ENCODE results near the gene SMIM38. TPM values are rescaled to one million over a fixed set of nuclear protein-coding genes. Genes with fewer than 3 reads are reported as not detected.

The SMIM38 gene
- total RNA-seq, 1 donor from 2014 or later = 0.26 TPM

DNA sequence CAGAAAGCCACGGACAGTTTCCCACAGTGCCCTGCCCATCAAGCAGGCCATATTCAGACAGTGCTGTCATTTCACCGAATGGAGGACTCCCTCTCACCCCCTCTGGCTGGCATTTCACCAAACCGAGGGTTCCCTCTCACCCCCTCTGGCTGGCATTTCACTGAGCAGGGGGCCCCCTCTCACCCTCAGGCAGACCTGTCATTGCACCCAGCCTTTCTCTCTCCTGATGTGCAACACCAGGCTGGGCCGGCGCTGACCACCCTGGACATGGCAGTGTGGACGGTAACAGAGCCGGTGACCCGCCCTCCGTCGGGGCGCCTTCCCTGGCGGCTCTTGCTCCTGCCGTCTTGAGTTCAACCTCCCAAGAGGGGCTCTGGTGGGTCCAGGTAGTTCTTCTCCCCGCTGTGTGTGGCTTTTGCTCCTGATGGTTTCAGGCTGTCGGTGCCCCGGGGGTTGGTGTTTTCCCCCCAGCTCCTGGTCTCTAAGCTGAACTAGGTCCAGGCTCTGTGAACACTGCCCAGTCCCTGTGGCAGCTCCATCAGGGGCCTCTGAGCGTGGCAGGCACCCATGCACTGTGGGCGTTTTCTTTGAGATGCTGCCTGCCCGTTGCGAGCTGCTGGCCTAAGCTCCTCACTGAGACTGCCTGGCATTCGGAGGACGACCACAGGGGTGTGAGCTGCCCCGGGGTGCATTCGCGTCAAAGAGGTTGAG lies 46.9 kb downstream of the SMIM38 start:
- no peak for TF ChIP-seq CTCF (IDR thresholded peaks at IDR 0.05; ENCODE audit: insufficient read depth, low read length, severe bottlenecking)
- DNase-seq (ENCODE audit: low read depth) = no peak
- FAIRE-seq = no peak
- Histone ChIP-seq H3K4me3 (ENCODE audit: low read depth, low read length) (no peak overlapping the region), H3K36me3 (ENCODE audit: control insufficient read depth, insufficient read depth, low read length) (no peaks in the 10 kb centered on the region), H3K27me3 (ENCODE audit: control insufficient read depth, insufficient read depth, low read length) (peaks cover 3% of the 10 kb centered on the region)

- Histone ChIP-seq H3K4me3 (ENCODE audit: low read depth, low read length) (no peak overlapping the region), H3K27me3 (ENCODE audit: control insufficient read depth, insufficient read depth, low read length) (peaks cover 2% of the 10 kb centered on the region), H3K36me3 (ENCODE audit: control insufficient read depth, insufficient read depth, low read length) (no peaks in the 10 kb centered on the region)
- DNase-seq (ENCODE audit: low read depth) (no peak), FAIRE-seq (no peak)
- no peak for TF ChIP-seq CTCF (IDR thresholded peaks at IDR 0.05; ENCODE audit: insufficient read depth, low read length, severe bottlenecking)
Observed at GRCh38 chr11:69203381-69203780, 47.6 kb downstream of the SMIM38 start.

GRCh38 chr11:69203901-69204245 lies 48.1 kb downstream of the SMIM38 start:
- peaks cover 2% of the 10 kb centered on the region for H3K27me3 ChIP-seq (ENCODE audit: control insufficient read depth, insufficient read depth, low read length)
- no peak for TF ChIP-seq CTCF (IDR thresholded peaks at IDR 0.05; ENCODE audit: insufficient read depth, low read length, severe bottlenecking)
- FAIRE-seq = no peak
- H3K36me3 ChIP-seq (ENCODE audit: control insufficient read depth, insufficient read depth, low read length) = no peaks in the 10 kb centered on the region
- DNase-seq (ENCODE audit: low read depth) = no peak
- no peak overlapping the region for H3K4me3 ChIP-seq (ENCODE audit: low read depth, low read length)

- no peak for FAIRE-seq
- no peak overlapping the region for H3K4me3 ChIP-seq (ENCODE audit: low read depth, low read length)
- no peaks in the 10 kb centered on the region for H3K36me3 ChIP-seq (ENCODE audit: control insufficient read depth, insufficient read depth, low read length)
- DNase-seq (ENCODE audit: low read depth) = no peak
- TF ChIP-seq CTCF (IDR thresholded peaks at IDR 0.05; ENCODE audit: insufficient read depth, low read length, severe bottlenecking) = no peak
- H3K27me3 ChIP-seq (ENCODE audit: control insufficient read depth, insufficient read depth, low read length) = peaks cover 2% of the 10 kb centered on the region
Observed at GRCh38 chr11:69204246-69204940, 48.7 kb downstream of the SMIM38 start.

- H3K36me3 ChIP-seq (ENCODE audit: control insufficient read depth, insufficient read depth, low read length) = no peaks in the 10 kb centered on the region
- TF ChIP-seq CTCF (IDR thresholded peaks at IDR 0.05; ENCODE audit: insufficient read depth, low read length, severe bottlenecking) = no peak
- FAIRE-seq = no peak
- peaks cover 2% of the 10 kb centered on the region for H3K27me3 ChIP-seq (ENCODE audit: control insufficient read depth, insufficient read depth, low read length)
- H3K4me3 ChIP-seq (ENCODE audit: low read depth, low read length) = no peak overlapping the region
- DNase-seq (ENCODE audit: low read depth) = no peak
Observed at GRCh38 chr11:69204941-69205742, 49.4 kb downstream of the SMIM38 start.

Other genes with a start within 250 kb of the SMIM38 start
- not detected in 2 replicates for gene MRGPRD, start 174.9 kb upstream of the SMIM38 start, total RNA-seq
- 0.53 TPM in 1 of 2 replicates, not detected in the other for gene MRGPRF, start 142.7 kb upstream of the SMIM38 start, total RNA-seq
- 4.5 and 6.5 TPM in 2 replicates for gene TPCN2, start 107.0 kb upstream of the SMIM38 start, total RNA-seq
- 0.26 and 0.38 TPM in 2 replicates for gene MYEOV, start 138.2 kb downstream of the SMIM38 start, total RNA-seq